Neutrophil (primary cell): Measurements from ENCODE around the gene IDE.

Experiments
- H3K27ac ChIP-seq: fragments of 200-600 bp; sonication (generic); 2 replicates; pipeline ENCODE4 v1.5.1; 2016; ENCODE audit warnings: mild to moderate bottlenecking, moderate library complexity
- H3K27me3 ChIP-seq: fragments of 200-600 bp; sonication (generic); 2 replicates; pipeline ENCODE4 v1.6.0; 2016; ENCODE audit warnings: mild to moderate bottlenecking
- H3K36me3 ChIP-seq: fragments of 200-600 bp; sonication (generic); 2 replicates; pipeline ENCODE4 v1.5.1; 2017
- H3K4me1 ChIP-seq, 2 experiments: fragments of 200-600 bp in 1 of 2; sonication (generic) in 1 of 2; 1 replicate in 1 of 2; 2 replicates in 1 of 2; pipeline versions ENCODE4 v1.5.1 to v1.6.1; 2013 to 2016; ENCODE audit warnings: low read depth in 1 of 2, low read length in 1 of 2, mild to moderate bottlenecking in 1 of 2, moderate library complexity in 1 of 2; ENCODE audit not compliant: control insufficient read depth in 1 of 2, insufficient read depth in 1 of 2
- H3K4me3 ChIP-seq, 2 experiments: fragments of 200-600 bp in 1 of 2; sonication (generic) in 1 of 2; 1 replicate in 1 of 2; 2 replicates in 1 of 2; pipeline ENCODE4 v1.5.1; 2013 to 2016; ENCODE audit warnings: low read depth in 1 of 2, low read length in 1 of 2, mild to moderate bottlenecking in 1 of 2, moderate library complexity in 1 of 2
- H3K9me3 ChIP-seq: fragments of 200-600 bp; sonication (generic); 2 replicates; pipeline ENCODE4 v1.5.1; 2016
- CTCF ChIP-seq: fragments of 200-600 bp; sonication (generic); IDR thresholded peaks from 2 replicates; pipeline ENCODE4 v1.5.1; 2016; ENCODE audit warnings: antibody characterized with exemption

Gene IDE

GRCh38 chr10:92530421-92530820, 43.5 kb downstream of the IDE start:
- no peaks in the 10 kb centered on the region for H3K9me3 ChIP-seq
- TF ChIP-seq CTCF: no peak
- no peaks in the 10 kb centered on the region for H3K4me1 ChIP-seq
- no peak overlapping the region for H3K4me3 ChIP-seq
- no peak overlapping the region for H3K27ac ChIP-seq
- no peaks in the 10 kb centered on the region for H3K27me3 ChIP-seq
- H3K36me3 ChIP-seq: peaks cover 27% of the 10 kb centered on the region

- H3K4me3 ChIP-seq: no peak overlapping the region
- TF ChIP-seq CTCF: no peak
- no peaks in the 10 kb centered on the region for H3K9me3 ChIP-seq
- no peak overlapping the region for H3K27ac ChIP-seq
- no peaks in the 10 kb centered on the region for H3K4me1 ChIP-seq
- H3K27me3 ChIP-seq: no peaks in the 10 kb centered on the region
- H3K36me3 ChIP-seq: peaks cover 24% of the 10 kb centered on the region
These were observed 46.2 kb downstream of the IDE start for GRCh38 chr10:92527716-92528115.

DNA sequence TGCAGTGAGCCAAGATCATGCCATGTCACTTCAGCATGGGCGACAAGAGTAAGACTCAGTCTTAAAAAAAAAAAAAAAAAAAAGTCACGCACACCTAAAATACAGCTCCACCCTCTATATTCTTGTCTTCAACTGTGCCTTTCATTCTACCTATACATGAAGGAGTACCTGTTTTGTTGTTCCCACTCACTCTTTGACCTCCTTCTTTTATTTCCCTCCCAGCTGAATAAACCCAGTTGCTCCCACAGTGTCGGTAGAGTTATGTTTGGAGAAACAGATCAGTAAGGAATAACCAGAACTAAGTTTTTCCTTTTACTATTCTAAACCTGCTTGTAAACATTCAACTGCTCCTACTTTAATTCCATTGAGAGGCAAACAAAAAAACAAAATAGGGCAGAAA, 50.3 kb downstream of the IDE start:
- no peak for TF ChIP-seq CTCF
- Histone ChIP-seq H3K4me1 (no peaks in the 10 kb centered on the region), H3K36me3 (peaks cover 13% of the 10 kb centered on the region), H3K9me3 (no peaks in the 10 kb centered on the region), H3K27ac (no peak overlapping the region), H3K27me3 (no peaks in the 10 kb centered on the region), H3K4me3 (no peak overlapping the region)

GRCh38 chr10:92517034-92517655, 56.7 kb downstream of the IDE start:
- H3K27ac ChIP-seq: no peak overlapping the region
- peaks cover under 1% of the 10 kb centered on the region for H3K36me3 ChIP-seq
- H3K27me3 ChIP-seq: no peaks in the 10 kb centered on the region
- H3K4me1 ChIP-seq: no peaks in the 10 kb centered on the region
- H3K4me3 ChIP-seq: no peak overlapping the region
- peak; percentile 68 for TF ChIP-seq CTCF
- H3K9me3 ChIP-seq: no peaks in the 10 kb centered on the region

DNA sequence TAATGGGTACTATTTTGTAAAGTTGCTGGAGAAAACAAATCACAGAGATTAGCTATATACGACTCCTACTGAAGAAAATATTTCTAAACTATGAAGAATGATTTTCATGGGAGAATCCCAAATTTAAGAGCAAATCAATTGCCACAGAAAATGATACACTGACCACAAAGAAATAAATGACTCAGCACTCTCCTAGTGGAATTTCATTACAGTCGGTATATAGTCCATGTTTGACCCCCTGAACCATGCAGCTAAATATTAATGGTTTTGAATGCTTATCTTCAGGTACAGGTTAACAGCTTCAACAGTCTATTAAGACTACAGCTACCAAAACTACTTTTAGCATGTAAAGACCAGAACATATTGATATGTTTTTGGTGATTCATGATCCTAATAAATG, 65.0 kb downstream of the IDE start:
- Histone ChIP-seq H3K4me3 (no peak overlapping the region), H3K9me3 (no peaks in the 10 kb centered on the region), H3K27ac (no peak overlapping the region), H3K27me3 (no peaks in the 10 kb centered on the region), H3K36me3 (peaks cover 32% of the 10 kb centered on the region), H3K4me1 (no peaks in the 10 kb centered on the region)
- no peak for TF ChIP-seq CTCF

GRCh38 chr10:92506336-92506735, 67.6 kb downstream of the IDE start:
- Histone ChIP-seq H3K4me1 (no peaks in the 10 kb centered on the region), H3K36me3 (peaks cover 26% of the 10 kb centered on the region), H3K27me3 (no peaks in the 10 kb centered on the region), H3K27ac (no peak overlapping the region), H3K9me3 (no peaks in the 10 kb centered on the region), H3K4me3 (no peak overlapping the region)
- no peak for TF ChIP-seq CTCF
